GM12891 (cell line): ENCODE results near the gene CAMK1D.

Experiments
- PAX5 ChIP-seq: IDR thresholded peaks from 2 replicates; pipeline ENCODE4 v1.6.1; 2011; ENCODE audit warnings: low read length, moderate library complexity, mild to moderate bottlenecking; ENCODE audit not compliant: insufficient read depth, severe bottlenecking
- POLR2A ChIP-seq: IDR thresholded peaks from 2 replicates; pipeline ENCODE4 v1.6.1; 2011; ENCODE audit warnings: low read depth, low read length, control low read depth
- POLR2AphosphoS5 ChIP-seq: IDR thresholded peaks from 2 replicates; pipeline ENCODE4 v1.6.1; 2011; ENCODE audit warnings: low read depth, low read length, control low read depth
- POU2F2 ChIP-seq: IDR thresholded peaks from 2 replicates; pipeline ENCODE4 v1.6.1; 2011; ENCODE audit warnings: low read depth, mild to moderate bottlenecking, control low read depth, low read length, moderate library complexity
- SPI1 ChIP-seq: IDR thresholded peaks from 2 replicates; pipeline ENCODE4 v1.6.1; 2011; ENCODE audit warnings: low read depth, low read length, control low read depth
- TAF1 ChIP-seq: IDR thresholded peaks from 2 replicates; pipeline ENCODE4 v1.6.1; 2011; ENCODE audit warnings: low read depth, low read length, control low read depth

DNA sequence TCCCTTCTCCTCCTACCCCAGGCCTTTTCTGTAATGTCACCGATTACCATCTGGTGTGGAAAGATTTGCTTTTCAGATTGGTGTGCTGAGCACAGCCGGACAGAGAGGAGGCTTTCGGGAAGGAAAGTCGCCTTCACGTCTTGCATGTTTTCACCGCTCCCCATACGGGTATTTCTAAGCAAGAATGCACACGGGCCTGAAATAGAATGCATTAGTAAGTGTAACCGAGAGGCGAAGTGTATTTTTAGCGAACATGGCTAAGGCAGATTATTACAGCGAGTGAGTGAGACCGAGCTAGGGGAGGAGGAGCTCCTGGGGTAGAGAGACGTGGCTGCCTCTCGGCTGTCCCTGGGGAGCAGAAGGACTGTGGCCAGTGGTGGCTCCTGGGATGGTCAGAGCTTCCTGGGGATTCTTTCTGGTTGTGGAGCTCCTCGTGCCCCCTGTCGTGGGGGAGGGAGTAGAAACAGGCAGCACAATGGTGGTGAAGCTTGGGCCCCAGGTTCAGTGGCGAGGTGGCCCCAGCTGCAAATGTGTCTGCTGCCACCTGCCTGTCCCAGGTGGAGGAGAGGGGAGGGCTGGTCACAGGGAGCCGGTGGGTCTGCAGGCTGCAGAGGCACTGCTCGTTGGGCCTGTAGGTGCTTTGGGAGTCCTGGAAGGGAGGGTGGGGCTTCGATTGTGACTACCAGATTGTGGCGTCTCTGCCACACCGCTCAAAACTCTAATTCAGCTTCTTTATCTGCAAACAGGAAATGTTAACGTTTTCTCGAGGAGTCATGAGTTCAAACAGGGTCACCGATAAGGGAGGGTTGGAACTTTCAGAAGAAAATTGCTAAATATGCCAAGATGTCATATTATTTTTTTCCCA lies 135.8 kb downstream of the CAMK1D start:
- TF ChIP-seq POLR2A (no peak), POLR2AphosphoS5 (0 out of 2 replicates have a peak, but pooled peaks have one; percentile 39), TAF1 (no peak; the same call in 1 of the 2 replicates), SPI1 (no peak), PAX5 (no peak), POU2F2 (peak; percentile 65; the same call in 1 of the 2 replicates)
